ENCODE measurements around the gene DDX10.

GRCh38 chr11:108847298-108847990 lies 182.6 kb downstream of the DDX10 start:
- TF ChIP-seq CTCF (IDR thresholded peaks at IDR 0.05; ENCODE audit: borderline replicate concordance, extremely low read depth, low read length, poor library complexity, severe bottlenecking) (no peak), EZH2 (IDR thresholded peaks at IDR 0.05; ENCODE audit: borderline replicate concordance, low read depth, low read length, severe bottlenecking) (no peak)
